NCI-H2227 (cell line): ENCODE measurements around the gene ULBP1.
"Not testable (repeated sequence)": the region's sequence is repeated elsewhere in the genome, so short reads cannot be mapped to it uniquely, and the experiment has no call there.

Experiments used
- DNase-seq: peaks from one replicate; lab custom pipeline; 2025; ENCODE audit not compliant: unreplicated experiment; lab: John Stamatoyannopoulos, UW

Gene ULBP1

DNA sequence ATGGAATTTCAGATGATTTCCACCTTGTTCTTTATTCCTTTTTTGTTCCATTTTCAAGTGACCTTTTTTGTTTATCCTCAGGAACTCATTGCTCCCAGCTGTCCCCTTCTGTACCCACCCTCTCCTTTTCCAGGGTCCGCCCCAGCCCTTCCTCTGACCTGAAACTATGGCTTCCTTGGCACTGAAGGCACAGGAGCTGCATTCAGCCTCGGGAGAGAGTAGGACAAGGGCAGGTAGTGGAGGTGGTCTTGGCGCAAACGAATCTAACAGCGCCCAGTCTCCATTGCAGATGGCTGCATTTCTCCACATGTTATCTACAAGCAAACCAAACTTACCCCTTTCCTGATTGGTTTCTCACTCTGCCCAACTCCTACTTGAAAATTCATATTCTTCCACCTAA, 30.7 kb upstream of the ULBP1 start:
- no peak for DNase-seq

DNA sequence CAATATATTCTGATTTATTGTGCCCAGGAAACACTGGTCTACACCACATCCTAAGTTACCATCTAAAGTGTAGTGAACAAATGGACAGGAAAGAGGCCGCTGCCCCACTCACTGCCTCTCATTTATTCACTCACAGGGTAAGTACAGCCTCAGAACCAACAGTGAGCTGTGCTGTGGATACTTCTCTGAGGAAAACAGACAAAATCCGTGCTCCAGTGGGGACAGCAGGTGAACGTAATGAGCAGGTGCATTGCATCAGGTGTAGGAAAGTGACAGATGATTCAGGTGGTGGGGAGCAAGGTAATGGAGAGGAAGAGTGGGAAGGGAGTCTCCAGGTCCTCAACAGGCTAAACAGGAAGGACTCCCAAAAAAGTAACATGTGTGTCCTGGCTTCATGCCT, 30.3 kb upstream of the ULBP1 start:
- DNase-seq, result no peak

GRCh38 chr6:149934249-149935156, 29.2 kb upstream of the ULBP1 start:
- DNase-seq, result peak; percentile 81

GRCh38 chr6:149935246-149935645, 28.5 kb upstream of the ULBP1 start:
- DNase-seq, result no peak

- DNase-seq, result no peak
These were observed 28.1 kb upstream of the ULBP1 start for GRCh38 chr6:149935668-149936067.

GRCh38 chr6:149936743-149937142, 27.0 kb upstream of the ULBP1 start:
- DNase-seq, result no peak

- DNase-seq, result not testable (repeated sequence)
These were observed 25.7 kb upstream of the ULBP1 start for GRCh38 chr6:149938013-149938570.

GRCh38 chr6:149938571-149939355, 25.0 kb upstream of the ULBP1 start:
- no peak for DNase-seq

DNA sequence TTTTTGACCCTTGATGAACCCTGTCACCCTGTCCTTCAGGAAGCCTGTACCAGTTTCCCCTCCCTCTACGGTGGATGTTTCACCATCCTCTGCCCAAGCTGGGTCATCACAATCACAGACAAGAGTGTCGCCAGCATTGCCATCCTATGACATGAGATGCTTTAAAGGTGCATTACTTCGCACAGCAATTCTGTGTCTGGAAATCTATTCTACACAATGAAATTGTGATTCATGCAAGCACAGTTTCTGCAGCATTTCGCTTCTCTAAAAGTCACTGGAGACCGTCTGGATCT, 24.4 kb upstream of the ULBP1 start:
- DNase-seq, result no peak

- DNase-seq, result no peak
These were observed 23.7 kb upstream of the ULBP1 start for GRCh38 chr6:149939909-149940671.

DNA sequence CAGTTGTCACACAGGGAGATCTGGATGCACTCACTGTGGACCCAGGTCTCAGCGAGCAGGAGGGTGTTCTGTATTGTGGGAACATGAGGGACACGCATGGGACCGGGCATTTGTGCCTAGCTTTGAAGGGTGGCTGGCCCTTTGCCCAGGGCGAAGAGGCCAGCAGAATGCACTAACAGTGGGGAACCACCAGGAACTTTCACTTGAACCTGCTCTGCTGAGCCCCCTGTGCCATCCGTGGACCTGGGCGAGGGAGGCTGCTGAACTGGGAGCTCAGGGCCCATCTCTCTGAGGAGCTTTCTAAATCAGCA, 23.1 kb upstream of the ULBP1 start:
- DNase-seq, result no peak

- peak; percentile 77 for DNase-seq
These were observed 21.9 kb upstream of the ULBP1 start, which contains the start of gene ULBP2 for GRCh38 chr6:149941583-149942460. TSS of gene ULBP2 (plus strand) at chr6:149942014. CDS start at chr6:149942073, 59 bp downstream.

GRCh38 chr6:149942461-149942829, 21.3 kb upstream of the ULBP1 start:
- no peak for DNase-seq

GRCh38 chr6:149943321-149943720, 20.4 kb upstream of the ULBP1 start:
- DNase-seq, result not testable (repeated sequence)

GRCh38 chr6:149945276-149945675, 18.5 kb upstream of the ULBP1 start:
- DNase-seq, result not testable (repeated sequence)

- not testable (repeated sequence) for DNase-seq
These were observed 17.1 kb upstream of the ULBP1 start for GRCh38 chr6:149946631-149947030.

DNA sequence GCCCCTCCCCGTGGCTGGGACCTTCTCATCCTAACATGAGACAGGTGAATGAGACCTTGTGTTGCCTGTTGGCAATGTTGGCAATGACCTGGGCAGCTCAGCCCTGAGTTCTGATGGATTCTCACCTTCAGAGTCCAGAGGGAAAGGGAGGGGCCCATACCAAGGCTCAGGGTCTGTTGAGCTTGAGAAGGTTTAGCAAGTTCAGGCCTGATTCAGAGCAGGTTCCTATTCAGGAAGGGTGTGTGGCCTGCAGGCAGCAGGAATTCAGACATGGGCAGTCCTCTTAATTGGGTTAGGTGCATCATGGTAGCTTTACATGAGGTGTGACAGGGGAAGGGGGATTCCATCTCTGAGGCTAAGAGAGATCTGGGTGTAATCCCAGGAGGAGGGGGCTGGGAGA, 16.2 kb upstream of the ULBP1 start:
- not testable (repeated sequence) for DNase-seq

GRCh38 chr6:149948011-149948410, 15.7 kb upstream of the ULBP1 start:
- DNase-seq, result no peak

DNA sequence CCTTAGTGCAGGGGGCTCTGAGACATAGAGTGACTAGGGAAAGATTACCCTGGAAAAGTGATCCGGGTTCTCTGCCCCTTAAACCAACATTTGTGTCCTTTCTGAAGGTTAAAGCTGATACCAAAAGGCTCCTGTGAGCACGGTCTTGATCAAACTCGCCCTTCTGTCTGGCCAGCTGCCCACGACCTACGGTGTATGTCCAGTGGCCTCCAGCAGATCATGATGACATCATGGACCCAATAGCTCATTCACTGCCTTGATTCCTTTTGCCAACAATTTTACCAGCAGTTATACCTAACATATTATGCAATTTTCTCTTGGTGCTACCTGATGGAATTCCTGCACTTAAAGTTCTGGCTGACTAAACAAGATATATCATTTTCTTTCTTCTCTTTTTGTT, 15.1 kb upstream of the ULBP1 start:
- no peak for DNase-seq

GRCh38 chr6:149950423-149950822, 13.3 kb upstream of the ULBP1 start:
- DNase-seq, result no peak
